Esophagus (tissue), 2 donors: Measurements from ENCODE around the gene PTPRD. TPM values are rescaled to one million over a fixed set of nuclear protein-coding genes. Genes with fewer than 3 reads are reported as not detected.

Source experiments
- H3K27ac ChIP-seq, 2 donors: one replicate each; pipeline ENCODE4 v1.5.1; 2013; ENCODE audit warnings: low read depth in 2 of 2, mild to moderate bottlenecking in 2 of 2, inconsistent platforms in 1 of 2, low read length in 1 of 2, moderate library complexity in 1 of 2
- H3K27me3 ChIP-seq, 2 donors: one replicate each; pipeline ENCODE4 v1.6.1; 2013; ENCODE audit warnings: low read length in 2 of 2, control low read depth in 1 of 2, mild to moderate bottlenecking in 1 of 2; ENCODE audit not compliant: insufficient read depth in 2 of 2, control insufficient read depth in 1 of 2
- H3K36me3 ChIP-seq, 2 donors: one replicate each; pipeline ENCODE4 v1.6.1; 2013; ENCODE audit warnings: low read length in 1 of 2; ENCODE audit not compliant: control insufficient read depth in 2 of 2, insufficient read depth in 2 of 2
- H3K4me1 ChIP-seq, 2 donors: one replicate each; pipeline ENCODE4 v1.6.1; 2013; ENCODE audit warnings: low read length in 1 of 2; ENCODE audit not compliant: control insufficient read depth in 2 of 2, insufficient read depth in 2 of 2
- H3K4me3 ChIP-seq, 2 donors: one replicate each; pipeline ENCODE4 v1.5.1; 2013; ENCODE audit warnings: low read length in 2 of 2, mild to moderate bottlenecking in 2 of 2, low read depth in 1 of 2, moderate library complexity in 1 of 2
- H3K9me3 ChIP-seq, 2 donors: one replicate each; pipeline ENCODE4 v1.6.1; 2013; ENCODE audit warnings: mild to moderate bottlenecking in 2 of 2, low read depth in 1 of 2, low read length in 1 of 2, moderate library complexity in 1 of 2; ENCODE audit not compliant: control insufficient read depth in 2 of 2, insufficient read depth in 1 of 2
- WGBS, 2 donors: extraction: QIAGEN DNeasy Blood & Tissue Kit; methylation state at CpG; one replicate each; pipeline ENCODE4 v1.1.7; 2013; 5-methylcytosine and 5-hydroxymethylcytosine counted together
- polyA plus RNA-seq, 2 donors: library from polyadenylated mRNA; stranded (reverse); fragments of 200-250 nt; gene quantifications; one replicate each; pipeline ENCODE4 v1.2.3, GENCODE V29; 2013
- donor health status: healthy with polysubstance abuse.
- donor health status: Bipolar disorder and iron deficiency.

Gene PTPRD
- polyA plus RNA-seq, 2 donors: 0.53 to 0.60 TPM

GRCh38 chr9:8750639-8751051 is 1862.2 kb downstream of the PTPRD start:
- Histone ChIP-seq H3K36me3 (no peaks in the 10 kb centered on the region), H3K4me3 (no peak overlapping the region), H3K27me3 (no peaks in the 10 kb centered on the region), H3K9me3 (no peaks in the 10 kb centered on the region), H3K4me1 (no peaks in the 10 kb centered on the region), H3K27ac (no peak overlapping the region)
- WGBS, 2 donors: 27 to 40% methylated on average over 2 of the region's 2 CpGs

GRCh38 chr9:8745347-8745746 is 1867.5 kb downstream of the PTPRD start:
- no peaks in the 10 kb centered on the region for H3K36me3 ChIP-seq
- 75 to 77% methylated on average over 5 of the region's 5 CpGs for WGBS, 2 donors
- no peaks in the 10 kb centered on the region for H3K4me1 ChIP-seq
- no peaks in the 10 kb centered on the region for H3K9me3 ChIP-seq
- H3K4me3 ChIP-seq: no peak overlapping the region
- H3K27me3 ChIP-seq: no peaks in the 10 kb centered on the region
- H3K27ac ChIP-seq: no peak overlapping the region

GRCh38 chr9:8738945-8739344 is 1873.9 kb downstream of the PTPRD start:
- no peaks in the 10 kb centered on the region for H3K27me3 ChIP-seq
- no peak overlapping the region for H3K27ac ChIP-seq
- no peak overlapping the region for H3K4me3 ChIP-seq
- H3K36me3 ChIP-seq: no peaks in the 10 kb centered on the region
- H3K4me1 ChIP-seq: no peaks in the 10 kb centered on the region
- WGBS, 2 donors: 65 to 66% methylated on average over 2 of the region's 2 CpGs
- H3K9me3 ChIP-seq: no peaks in the 10 kb centered on the region

GRCh38 chr9:8736805-8737204 is 1876.0 kb downstream of the PTPRD start:
- H3K27ac ChIP-seq: no peak overlapping the region
- no peaks in the 10 kb centered on the region for H3K27me3 ChIP-seq
- H3K4me1 ChIP-seq: no peaks in the 10 kb centered on the region
- no peak overlapping the region for H3K4me3 ChIP-seq
- 82 to 90% methylated on average over 5 of the region's 5 CpGs for WGBS, 2 donors
- H3K36me3 ChIP-seq: no peaks in the 10 kb centered on the region
- peaks cover 0 to 2% of the 10 kb centered on the region in 2 donors for H3K9me3 ChIP-seq

GRCh38 chr9:8734760-8735159 is 1878.0 kb downstream of the PTPRD start:
- Histone ChIP-seq H3K9me3 (peaks cover 0 to 2% of the 10 kb centered on the region in 2 donors), H3K4me3 (no peak overlapping the region), H3K27ac (no peak overlapping the region), H3K4me1 (no peaks in the 10 kb centered on the region), H3K36me3 (no peaks in the 10 kb centered on the region), H3K27me3 (no peaks in the 10 kb centered on the region)
- WGBS, 2 donors: 68 to 78% methylated on average over 5 of the region's 5 CpGs

- H3K4me3 ChIP-seq: no peak overlapping the region
- no peaks in the 10 kb centered on the region for H3K4me1 ChIP-seq
- 35 to 44% methylated on average over 17 of the region's 17 CpGs for WGBS, 2 donors
- H3K36me3 ChIP-seq: no peaks in the 10 kb centered on the region
- H3K27me3 ChIP-seq: no peaks in the 10 kb centered on the region
- peaks cover 0 to 2% of the 10 kb centered on the region in 2 donors for H3K9me3 ChIP-seq
- H3K27ac ChIP-seq: no peak overlapping the region
Observed at GRCh38 chr9:8733131-8733954, 1879.5 kb downstream of the PTPRD start.

GRCh38 chr9:8732367-8733075 is 1880.3 kb downstream of the PTPRD start:
- H3K27ac ChIP-seq: no peak overlapping the region
- no peaks in the 10 kb centered on the region for H3K4me1 ChIP-seq
- no peaks in the 10 kb centered on the region for H3K36me3 ChIP-seq
- peaks cover 0 to 2% of the 10 kb centered on the region in 2 donors for H3K9me3 ChIP-seq
- WGBS, 2 donors: 46 to 59% methylated on average over 3 of the region's 3 CpGs
- H3K27me3 ChIP-seq: no peaks in the 10 kb centered on the region
- no peak overlapping the region for H3K4me3 ChIP-seq

GRCh38 chr9:8730618-8731017 is 1882.2 kb downstream of the PTPRD start:
- no peaks in the 10 kb centered on the region for H3K36me3 ChIP-seq
- 53 to 60% methylated on average over 7 of the region's 7 CpGs for WGBS, 2 donors
- H3K4me1 ChIP-seq: no peaks in the 10 kb centered on the region

GRCh38 chr9:8728910-8729309 is 1883.9 kb downstream of the PTPRD start:
- Histone ChIP-seq H3K4me3 (no peak overlapping the region), H3K36me3 (no peaks in the 10 kb centered on the region), H3K9me3 (peaks cover 0 to 2% of the 10 kb centered on the region in 2 donors), H3K27me3 (no peaks in the 10 kb centered on the region), H3K4me1 (no peaks in the 10 kb centered on the region), H3K27ac (no peak overlapping the region)
- WGBS, 2 donors: 76 to 79% methylated on average over 2 of the region's 2 CpGs

More at GRCh38 chr9:8730618-8731017, 1882.2 kb downstream of the PTPRD start:
- H3K27ac ChIP-seq: no peak overlapping the region
- H3K27me3 ChIP-seq: no peaks in the 10 kb centered on the region
- H3K9me3 ChIP-seq: peaks cover 0 to 2% of the 10 kb centered on the region in 2 donors
- H3K4me3 ChIP-seq: no peak overlapping the region
